HG03064 (cell line): ENCODE measurements around the gene PLCXD1.
"Not testable (repeated sequence)": the region's sequence is repeated elsewhere in the genome, so short reads cannot be mapped to it uniquely, and the experiment has no call there.

Experiments used
- ATAC-seq: cut with Tn5 transposase; IDR thresholded peaks from one replicate; pipeline ENCODE4 v1.9.1; 2021; ENCODE audit warnings: low read depth; ENCODE audit not compliant: unreplicated experiment

The PLCXD1 gene

GRCh38 chrX:281166-281999 lies at the start of gene PLCXD1:
Gene PLCXD1, plus strand, starts transcription at chrX:281381. Its CDS starts 2,807 bp downstream, at chrX:284188.
- ATAC-seq = no peak

GRCh38 chrX:231637-232277 lies 49.4 kb upstream of the PLCXD1 start:
- not testable (repeated sequence) for ATAC-seq

GRCh38 chrX:232278-232655 lies 48.9 kb upstream of the PLCXD1 start:
- ATAC-seq = not testable (repeated sequence)

GRCh38 chrX:236201-236600 lies 45.0 kb upstream of the PLCXD1 start:
- not testable (repeated sequence) for ATAC-seq

- ATAC-seq = no peak
Measured at GRCh38 chrX:250965-251364, 30.2 kb upstream of the PLCXD1 start.

- not testable (repeated sequence) for ATAC-seq
Measured at GRCh38 chrX:251396-252243, 29.6 kb upstream of the PLCXD1 start.

GRCh38 chrX:252244-252956 lies 28.8 kb upstream of the PLCXD1 start:
- no peak for ATAC-seq

- no peak for ATAC-seq
Measured at GRCh38 chrX:252957-253291, 28.3 kb upstream of the PLCXD1 start.

GRCh38 chrX:253451-254297 lies 27.5 kb upstream of the PLCXD1 start:
- ATAC-seq = no peak

GRCh38 chrX:254630-255215 lies 26.5 kb upstream of the PLCXD1 start:
- no peak for ATAC-seq

- no peak for ATAC-seq
Measured at GRCh38 chrX:255923-256331, 25.3 kb upstream of the PLCXD1 start.

GRCh38 chrX:257054-257453 lies 24.1 kb upstream of the PLCXD1 start:
- ATAC-seq = not testable (repeated sequence)

GRCh38 chrX:257681-258289 lies 23.4 kb upstream of the PLCXD1 start:
- no peak for ATAC-seq

GRCh38 chrX:258291-259040 lies 22.7 kb upstream of the PLCXD1 start:
- ATAC-seq = no peak

- no peak for ATAC-seq
Measured at GRCh38 chrX:259692-260355, 21.4 kb upstream of the PLCXD1 start.

GRCh38 chrX:261167-261918 lies 19.8 kb upstream of the PLCXD1 start:
- no peak for ATAC-seq

- no peak for ATAC-seq
Measured at GRCh38 chrX:261919-262352, 19.2 kb upstream of the PLCXD1 start.
